ENCODE measurements around the gene MT1F.
"Not testable (repeated sequence)": the region's sequence is repeated elsewhere in the genome, so short reads cannot be mapped to it uniquely, and the experiment has no call there.

The MT1F gene

GRCh38 chr16:56643080-56643778 is 14.5 kb upstream of the MT1F start:
- in situ Hi-C loops (cut with MboI; ENCODE audit: low sequenced_read_pairs) = no loop called here

GRCh38 chr16:56643833-56644232 is 13.9 kb upstream of the MT1F start:
- in situ Hi-C loops (cut with MboI; ENCODE audit: low sequenced_read_pairs) = no loop called here

- in situ Hi-C loops (cut with MboI; ENCODE audit: low sequenced_read_pairs) = no loop called here
These were observed 12.4 kb upstream of the MT1F start for GRCh38 chr16:56645311-56645710.

GRCh38 chr16:56645838-56646237 is 11.9 kb upstream of the MT1F start:
- in situ Hi-C loops (cut with MboI; ENCODE audit: low sequenced_read_pairs) = no loop called here

- in situ Hi-C loops (cut with MboI; ENCODE audit: low sequenced_read_pairs) = no loop called here
These were observed 9.9 kb upstream of the MT1F start for GRCh38 chr16:56647641-56648431.

DNA sequence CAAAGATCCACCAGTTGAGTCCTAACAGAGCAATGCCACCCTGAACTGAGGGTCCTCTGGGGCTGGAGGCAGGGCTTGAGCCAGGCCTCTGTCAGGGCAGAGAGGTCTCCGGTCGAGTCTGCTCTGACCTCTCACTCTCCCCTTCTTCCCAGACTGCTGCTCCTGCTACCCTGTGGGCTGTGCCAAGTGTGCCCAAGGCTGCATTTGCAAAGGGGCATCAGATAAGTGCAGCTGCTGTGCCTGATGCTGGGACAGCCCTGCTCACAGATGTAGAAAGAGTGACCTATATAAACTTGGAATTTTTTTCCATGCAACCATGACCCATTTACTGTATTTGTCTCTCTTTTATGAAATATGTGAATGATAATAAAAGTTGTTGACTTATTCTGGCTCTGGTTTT is 8.5 kb upstream of the MT1F start:
- in situ Hi-C loops (cut with MboI; ENCODE audit: low sequenced_read_pairs) = no loop called here

DNA sequence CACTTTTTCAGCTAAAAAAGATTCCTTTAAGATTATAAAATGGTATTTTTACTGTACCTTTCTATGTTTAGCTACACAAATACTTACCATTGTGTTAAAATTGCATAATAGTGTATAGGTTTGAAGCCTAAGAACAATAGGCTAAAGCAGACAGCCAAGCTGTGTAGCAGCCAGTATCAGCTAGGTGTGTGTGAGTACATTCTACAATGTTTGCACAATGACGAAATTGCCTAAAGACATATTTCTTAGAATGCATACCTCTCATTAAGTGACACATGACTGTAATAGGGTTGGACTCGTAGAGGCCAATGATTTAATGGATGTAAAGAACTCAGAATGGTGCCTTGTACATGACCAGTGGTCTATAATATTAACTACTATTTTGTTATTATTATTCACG is 7.9 kb upstream of the MT1F start:
- in situ Hi-C loops (cut with MboI; ENCODE audit: low sequenced_read_pairs) = no loop called here

- in situ Hi-C loops (cut with MboI; ENCODE audit: low sequenced_read_pairs) = no loop called here
These were observed 6.2 kb upstream of the MT1F start, which contains the start of gene MT1B for GRCh38 chr16:56651586-56651985. MT1B (plus strand) TSS chr16:56651886; CDS start chr16:56651954, 68 bp downstream.

GRCh38 chr16:56652600-56652999 is 5.2 kb upstream of the MT1F start:
- in situ Hi-C loops (cut with MboI; ENCODE audit: low sequenced_read_pairs) = no loop called here

DNA sequence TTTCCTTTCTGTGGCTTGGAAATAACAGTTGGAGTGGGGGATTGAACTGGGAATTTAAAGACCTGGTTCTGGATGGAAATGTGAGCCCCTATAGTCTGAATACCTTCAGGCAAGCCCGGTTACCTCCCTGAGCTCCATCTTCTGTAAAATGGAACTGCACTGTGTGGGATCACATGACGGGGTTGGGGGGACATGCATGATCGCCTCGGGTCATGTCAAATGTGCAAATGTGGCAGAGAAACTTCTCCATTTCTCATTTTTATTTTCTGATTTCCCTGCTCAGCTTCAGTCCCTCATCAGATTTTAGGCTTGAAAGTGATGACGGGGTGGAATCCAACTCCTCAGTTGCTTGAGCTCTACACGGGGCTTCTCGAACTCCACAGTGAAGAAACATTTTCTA is 4.5 kb upstream of the MT1F start:
- in situ Hi-C loops (cut with MboI; ENCODE audit: low sequenced_read_pairs) = no loop called here

DNA sequence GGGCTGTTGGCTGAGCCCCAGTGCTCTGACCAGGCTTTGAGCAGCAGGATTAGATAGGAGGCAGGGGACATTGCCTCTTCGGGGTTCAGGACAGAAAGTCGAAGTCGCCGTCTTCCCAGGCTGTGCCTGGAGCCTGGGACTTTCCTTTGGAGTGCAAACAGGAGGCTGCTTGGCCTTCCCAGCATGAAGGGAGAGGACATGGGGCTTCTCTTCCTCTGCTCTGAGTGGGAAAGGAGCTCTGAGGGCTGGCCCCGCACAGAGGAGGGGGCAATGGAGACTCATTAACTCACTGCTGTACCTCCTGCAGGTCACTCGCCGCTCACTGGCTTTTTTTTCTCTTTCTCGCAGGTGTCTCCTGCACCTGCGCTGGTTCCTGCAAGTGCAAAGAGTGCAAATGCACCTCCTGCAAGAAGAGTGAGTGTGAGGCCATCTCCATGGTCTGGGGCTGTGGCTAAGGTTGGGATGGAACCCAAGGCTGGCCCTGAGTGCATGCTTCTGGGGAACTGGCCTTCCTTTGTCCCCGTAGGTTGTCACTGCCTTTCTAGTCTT is 642 bp downstream of the MT1F start:
- in situ Hi-C loops (cut with MboI; ENCODE audit: low sequenced_read_pairs) = no loop called here

DNA sequence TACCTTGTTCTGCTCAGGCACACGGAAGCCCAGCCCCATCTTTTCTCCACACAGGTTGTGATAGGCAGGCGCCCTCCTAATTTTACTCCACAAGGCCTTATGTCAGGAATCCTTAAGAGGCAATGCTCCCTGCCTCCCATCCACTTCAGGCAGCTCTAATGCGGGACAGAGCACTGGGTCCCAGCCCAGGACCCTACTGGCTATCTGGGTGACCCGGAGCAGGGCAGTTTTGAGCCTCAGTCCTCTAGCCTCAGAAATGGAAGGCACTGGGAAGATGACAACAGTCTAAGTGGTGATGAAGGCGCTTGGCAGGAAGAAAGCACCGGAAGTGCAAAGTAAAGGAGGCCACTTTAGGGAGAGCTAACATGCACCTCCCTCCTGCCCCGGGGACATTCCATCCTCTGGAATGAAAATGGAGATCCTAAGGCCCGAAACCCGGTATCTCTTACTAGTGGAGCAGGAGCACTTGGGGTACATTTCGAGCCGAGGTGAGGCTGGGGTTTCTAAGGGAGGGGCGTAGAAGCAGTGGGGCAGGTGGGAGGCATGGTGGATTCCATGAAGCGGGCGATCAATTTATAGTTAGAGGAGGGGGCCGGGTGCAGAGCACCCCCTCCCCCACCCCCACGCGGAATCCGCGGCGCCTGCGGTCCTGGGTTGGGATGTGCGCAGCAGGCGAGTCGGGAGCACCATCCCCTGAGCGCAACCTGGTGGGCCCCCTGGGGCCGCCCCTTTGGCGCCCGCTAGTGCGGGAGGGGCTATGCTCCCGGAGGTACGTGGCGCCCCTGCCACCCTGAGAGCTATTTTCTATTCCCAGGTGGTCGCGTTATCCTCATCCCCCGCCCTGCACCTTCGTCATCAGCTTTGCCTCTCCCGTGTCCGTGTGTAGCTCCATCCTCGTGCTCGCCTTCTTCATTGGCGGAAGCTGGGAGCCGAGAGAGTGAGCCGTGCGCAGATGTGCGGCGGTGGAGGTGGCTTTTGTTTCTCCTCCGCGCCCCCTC is 4.9 kb downstream of the MT1F start:
- in situ Hi-C loops (cut with MboI; ENCODE audit: low sequenced_read_pairs) = no loop called here

- in situ Hi-C loops (cut with MboI; ENCODE audit: low sequenced_read_pairs) = no loop called here
These were observed 6.7 kb downstream of the MT1F start for GRCh38 chr16:56664506-56664905.

DNA sequence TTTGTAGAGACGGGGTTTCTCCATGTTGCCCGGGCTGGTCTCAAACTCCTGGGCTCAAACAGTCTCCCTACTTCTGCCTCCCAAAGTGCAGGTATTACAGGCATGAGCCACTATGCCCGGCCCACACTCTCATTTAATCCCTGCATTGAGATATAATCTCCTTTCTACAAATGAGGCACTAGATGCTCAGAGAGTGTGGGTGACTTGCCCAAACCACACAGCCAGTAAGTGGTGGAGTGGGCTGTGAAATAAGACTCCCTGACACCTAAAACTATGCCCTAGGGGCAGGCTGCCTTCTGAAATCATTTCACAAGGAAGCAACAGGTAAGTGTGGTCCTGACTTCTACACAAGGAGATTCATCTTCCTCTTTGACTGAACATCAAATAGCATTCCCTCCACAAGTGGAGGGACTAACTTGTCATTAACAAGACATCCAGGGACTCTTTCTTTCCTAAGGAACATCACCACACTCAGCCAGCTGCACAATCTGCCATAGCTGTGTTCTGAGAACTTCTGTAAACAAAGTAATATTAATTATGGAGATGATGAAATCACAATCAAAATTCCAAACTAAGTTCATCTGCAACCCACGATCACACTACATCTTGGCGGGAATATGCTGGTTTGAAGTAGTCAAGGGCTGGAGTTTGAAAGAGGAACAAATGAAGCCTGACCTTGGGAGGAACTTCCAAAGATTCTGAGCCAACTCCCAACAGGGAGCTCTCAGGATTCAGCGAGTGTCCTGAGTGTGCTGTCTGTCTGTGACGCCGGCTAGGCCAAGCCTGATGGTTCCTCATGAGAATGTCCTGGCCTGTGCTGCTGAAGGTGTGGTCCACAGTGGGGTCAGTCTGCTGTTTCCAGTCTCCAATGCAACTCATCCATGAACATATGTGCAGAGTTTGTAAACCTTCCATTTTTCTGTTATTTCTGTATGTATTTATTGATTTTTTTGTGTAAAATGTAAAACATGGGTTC is 7.8 kb downstream of the MT1F start:
- in situ Hi-C loops (cut with MboI; ENCODE audit: low sequenced_read_pairs) = not testable (repeated sequence)

GRCh38 chr16:56667581-56668571 is 10.1 kb downstream of the MT1F start, which contains the start of gene MT1G:
MT1G (minus strand) TSS chr16:56668065; CDS start chr16:56667993, 72 bp downstream.
- in situ Hi-C loops (cut with MboI; ENCODE audit: low sequenced_read_pairs) = no loop called here

DNA sequence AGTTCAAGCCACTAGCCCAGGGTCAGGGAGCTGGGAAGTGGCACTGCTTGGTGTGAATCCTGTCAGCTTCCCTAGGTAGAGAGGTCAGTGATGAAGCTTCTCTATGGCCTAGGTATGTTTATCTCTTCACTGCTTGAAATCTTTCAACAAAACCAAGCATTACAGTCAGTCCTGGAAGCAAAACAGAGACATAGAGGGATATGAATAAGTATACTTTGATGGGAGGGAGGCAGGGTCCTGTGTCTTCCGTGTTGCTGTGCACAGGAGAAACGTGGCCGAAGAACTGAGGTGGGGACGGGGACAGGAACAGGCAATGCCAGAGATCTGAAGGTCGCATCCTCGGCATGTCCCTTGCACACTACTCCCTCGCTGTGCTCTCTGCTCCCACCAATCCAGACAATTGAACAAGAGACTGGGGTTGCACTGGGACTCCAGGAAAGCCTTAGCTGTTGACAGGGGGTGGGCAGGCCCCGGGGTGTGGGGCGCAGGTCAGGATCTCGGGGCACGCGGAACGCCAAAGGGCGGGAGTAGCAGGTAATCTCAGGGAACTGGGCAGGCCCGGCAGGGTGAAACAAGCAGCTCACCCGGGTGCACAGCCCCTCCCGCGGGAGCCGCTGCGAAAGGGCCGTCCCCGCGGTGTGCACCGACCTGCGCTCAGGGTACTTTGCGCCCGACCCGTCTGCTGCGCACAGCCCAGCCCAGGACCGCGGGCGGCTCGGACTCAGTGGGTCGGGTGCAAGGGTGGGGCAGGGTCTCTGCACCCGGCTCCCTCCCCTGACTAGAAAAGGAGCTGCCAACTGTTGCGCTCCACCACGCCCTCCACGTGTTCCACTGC is 11.5 kb downstream of the MT1F start, which contains the start of gene MT1H:
MT1H (plus strand) TSS at position 810 of the 835 bp plus-strand sequence. CDS start 71 bp downstream, outside the sequence.
- in situ Hi-C loops (cut with MboI; ENCODE audit: low sequenced_read_pairs) = no loop called here

Measured in HL-60/S4 treated with retinoic acid at 250 ng/mL for 4 days and 3 days (cell line).